Calu3 (cell line): ENCODE measurements around the gene RAB15. TPM values are rescaled to one million over a fixed set of nuclear protein-coding genes. Genes with fewer than 3 reads are reported as not detected.
"Not testable (repeated sequence)": the region's sequence is repeated elsewhere in the genome, so short reads cannot be mapped to it uniquely, and the experiment has no call there.

ENCODE experiments used
- BruUV-seq: library from RNA; stranded (reverse); fragments of 400-500 nt; replicated peaks from 2 replicates; lab custom pipeline; 2021; lab: Mats Ljungman, UMichigan
- CTCF ChIA-PET: fragments of 300-600 bp; sonication (Branson Sonifier 250); formaldehyde crosslinking; loops from one replicate; lab custom pipeline; 2022; ENCODE audit warnings: antibody characterized with exemption; lab: Charles Lee
- DNase-seq: peaks from one replicate; pipeline ENCODE4 v3.0.0; 2022
- H3K27ac Mint-ChIP-seq: one replicate; pipeline ENCODE4 v1.8.0; 2022; ENCODE audit warnings: mixed read lengths; ENCODE audit not compliant: unreplicated experiment
- H3K27me3 Mint-ChIP-seq: one replicate; pipeline ENCODE4 v1.8.0; 2022; ENCODE audit warnings: mixed read lengths; ENCODE audit not compliant: unreplicated experiment
- H3K36me3 Mint-ChIP-seq: one replicate; pipeline ENCODE4 v1.8.0; 2022; ENCODE audit warnings: mild to moderate bottlenecking, moderate library complexity, mixed read lengths; ENCODE audit not compliant: insufficient read depth, unreplicated experiment
- H3K4me1 Mint-ChIP-seq: one replicate; pipeline ENCODE4 v1.8.0; 2022; ENCODE audit warnings: mild to moderate bottlenecking, low read depth, mixed read lengths; ENCODE audit not compliant: unreplicated experiment
- H3K4me3 Mint-ChIP-seq: one replicate; pipeline ENCODE4 v1.8.0; 2022; ENCODE audit warnings: mild to moderate bottlenecking, low read depth, moderate library complexity, mixed read lengths; ENCODE audit not compliant: unreplicated experiment
- H3K9me3 Mint-ChIP-seq: one replicate; pipeline ENCODE4 v1.8.0; 2022; ENCODE audit warnings: low read depth, mixed read lengths; ENCODE audit not compliant: unreplicated experiment
- CTCF ChIP-seq: fragments of 200-600 bp; IDR thresholded peaks from one replicate; pipeline ENCODE4 v1.8.0; 2022; ENCODE audit warnings: antibody characterized with exemption; ENCODE audit not compliant: unreplicated experiment
- intact Hi-C: fragments of 100-400 bp; cut with micrococcal nuclease; formaldehyde crosslinking; loops from one replicate; pipeline ENCODE4 v1.10.0; 2022; ENCODE audit not compliant: unreplicated experiment
- total RNA-seq: library from RNA; stranded (reverse); gene quantifications from 2 replicates; pipeline ENCODE4 v1.2.3, GENCODE V29; 2022

Gene RAB15
- total RNA-seq, 1 experiment from 2014 or later: 22.8 TPM

- no peak for DNase-seq
- intact Hi-C loops: loop anchor here (1.0 kb wide), 1 partner anchor 18 kb away; no protein-coding TSS in a partner anchor
- H3K4me1 Mint-ChIP-seq: peaks cover 33% of the 10 kb centered on the region
- H3K4me3 Mint-ChIP-seq: peak overlapping the region; percentile 85
- H3K27me3 Mint-ChIP-seq: no peaks in the 10 kb centered on the region
- TSS peak; percentile 70 for BruUV-seq
- CTCF ChIA-PET: interaction anchor here (1.3 kb wide), 1 partner anchor 24 kb away, joined by 3 read pairs; no protein-coding TSS in a partner anchor
- peak overlapping the region; percentile 92 for H3K27ac Mint-ChIP-seq
- H3K36me3 Mint-ChIP-seq: peaks cover 22% of the 10 kb centered on the region
- TF ChIP-seq CTCF: no peak
- no peaks in the 10 kb centered on the region for H3K9me3 Mint-ChIP-seq
Observed at GRCh38 chr14:64915029-64915424, 57.1 kb downstream of the RAB15 start.

GRCh38 chr14:64914237-64915028 lies 57.7 kb downstream of the RAB15 start, which contains the start of gene CHURC1:
Gene CHURC1 (plus strand): TSS chr14:64914455. CDS start chr14:64914496, 41 bp downstream.
- peak; percentile 98 for DNase-seq
- BruUV-seq: no TSS peak
- no peaks in the 10 kb centered on the region for H3K9me3 Mint-ChIP-seq
- peak within 1 kb of the TSS; percentile 92 for H3K27ac Mint-ChIP-seq
- CTCF ChIA-PET: interaction anchor here (1.3 kb wide), 1 partner anchor 24 kb away, joined by 3 read pairs; no protein-coding TSS in a partner anchor
- peaks cover 27% of the 10 kb centered on the region for H3K4me1 Mint-ChIP-seq
- H3K4me3 Mint-ChIP-seq: peak within 1 kb of the TSS; percentile 85
- H3K27me3 Mint-ChIP-seq: no peaks in the 10 kb centered on the region
- no peak for TF ChIP-seq CTCF
- intact Hi-C loops: loop anchor here (1.0 kb wide), 1 partner anchor 19 kb away; no protein-coding TSS in a partner anchor
- peaks cover 22% of the 10 kb centered on the region for H3K36me3 Mint-ChIP-seq

GRCh38 chr14:64913477-64913876 lies 58.7 kb downstream of the RAB15 start:
- H3K27ac Mint-ChIP-seq, CTCF ChIA-PET, DNase-seq, intact Hi-C loops, BruUV-seq, H3K27me3 Mint-ChIP-seq, H3K9me3 Mint-ChIP-seq: not testable (repeated sequence)
- H3K36me3 Mint-ChIP-seq: peaks cover 21% of the 10 kb centered on the region
- peak overlapping the region; percentile 85 for H3K4me3 Mint-ChIP-seq
- H3K4me1 Mint-ChIP-seq: peaks cover 25% of the 10 kb centered on the region

GRCh38 chr14:64912261-64912660 lies 59.9 kb downstream of the RAB15 start:
- TF ChIP-seq CTCF: no peak
- Mint-ChIP-seq H3K4me3 (no peak overlapping the region), H3K36me3 (peaks cover 14% of the 10 kb centered on the region), H3K27me3 (peaks cover 6% of the 10 kb centered on the region), H3K27ac (no peak overlapping the region), H3K4me1 (peaks cover 13% of the 10 kb centered on the region), H3K9me3 (no peaks in the 10 kb centered on the region)
- CTCF ChIA-PET: no interaction called here
- DNase-seq: no peak
- intact Hi-C loops: no loop called here
- BruUV-seq: no TSS peak
